Suppressor macrophage treated with lipopolysaccharide for 4 hours (primary cell): ENCODE measurements around the gene DONSON.
A peak's percentile ranks its signal among the peaks of the same experiment; 100 is the strongest.

Experiments
- DNase-seq: peaks from one replicate; pipeline ENCODE4 v3.0.0-alpha.2; 2020

DONSON gene

DNA sequence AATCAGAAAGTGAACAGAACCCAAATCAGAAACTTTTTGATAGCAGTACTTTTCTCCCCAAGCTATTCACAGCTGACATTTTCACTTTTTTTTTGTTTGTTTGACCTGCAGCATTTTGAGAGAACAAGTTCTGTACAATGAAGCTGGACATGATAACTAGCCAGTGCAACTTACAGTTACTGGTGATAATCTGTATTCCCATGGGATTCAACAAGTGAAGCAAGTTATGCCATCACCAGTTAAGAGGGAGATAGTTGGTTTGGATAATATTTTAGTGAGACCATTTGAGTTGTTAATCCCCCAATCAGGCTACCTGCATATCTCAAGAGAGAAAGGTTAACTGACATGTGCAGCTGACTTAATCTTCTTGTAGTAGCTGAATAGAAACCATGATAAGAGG, 27.5 kb downstream of the DONSON start:
- no peak for DNase-seq

DNA sequence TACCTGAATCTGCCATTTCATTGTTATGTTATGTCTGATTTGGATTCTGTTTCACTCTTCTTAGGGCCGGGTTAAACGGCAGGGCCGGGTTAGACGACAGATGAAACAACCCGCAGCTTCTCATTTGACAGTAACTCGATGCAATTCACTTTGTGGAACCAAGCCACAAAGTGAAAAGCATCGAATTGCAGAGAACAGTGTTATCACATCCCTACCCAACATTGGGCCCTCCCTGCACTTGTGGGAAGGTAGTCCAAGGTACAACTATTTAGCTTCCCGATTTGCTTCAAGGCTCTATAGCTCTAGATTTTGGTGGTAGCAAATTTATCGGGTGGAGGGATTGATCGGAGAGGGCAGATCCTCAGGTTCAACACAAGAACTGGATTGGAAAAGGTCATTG, 28.7 kb downstream of the DONSON start:
- DNase-seq, result no peak

DNA sequence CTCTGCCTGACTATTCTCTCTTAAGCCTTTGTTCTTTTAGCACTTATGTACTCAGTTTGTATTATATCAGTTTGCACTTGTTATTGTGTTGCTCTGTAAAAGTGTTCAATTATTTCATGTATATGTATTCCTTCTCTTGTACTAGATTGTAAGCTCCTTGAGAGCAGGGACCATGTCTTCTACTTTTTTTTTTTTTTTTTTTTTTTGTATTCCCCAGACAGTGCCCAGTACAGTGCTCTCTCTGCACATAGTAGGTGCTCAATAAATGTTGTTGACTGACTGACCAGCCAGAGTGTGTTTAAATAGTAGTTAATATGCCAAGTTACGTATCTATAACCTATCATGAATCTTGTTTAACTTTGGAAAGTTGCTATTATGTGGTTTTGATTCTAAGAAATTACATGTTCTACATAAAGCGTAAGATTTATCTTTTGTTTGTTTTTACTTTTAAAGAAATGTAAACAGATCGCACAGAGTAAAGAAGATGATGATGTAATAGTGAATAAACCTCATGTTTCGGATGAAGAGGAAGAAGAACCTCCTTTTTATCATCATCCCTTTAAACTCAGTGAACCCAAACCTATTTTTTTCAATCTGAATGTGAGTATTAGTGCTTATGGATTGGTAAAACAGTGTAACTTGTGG, 29.6 kb downstream of the DONSON start:
- DNase-seq, result no peak

DNA sequence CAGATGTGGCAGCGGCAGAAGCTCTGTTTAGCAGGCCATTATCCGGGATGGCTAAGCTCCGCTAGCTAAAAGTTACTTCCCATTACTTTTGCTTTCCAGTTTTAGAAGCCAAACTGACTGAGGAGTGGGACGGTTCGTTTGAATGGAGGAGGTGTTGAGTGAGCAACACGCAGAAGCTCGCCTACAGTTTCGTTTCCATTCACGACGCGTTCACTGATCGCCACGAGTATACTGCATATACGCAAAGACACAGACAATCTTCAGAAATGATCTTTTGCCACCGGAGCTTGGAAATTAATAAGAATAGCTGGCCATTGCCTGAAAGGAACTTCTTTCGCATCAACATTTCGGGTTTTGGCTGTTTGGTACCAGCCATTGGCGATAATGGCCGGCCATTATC, 31.0 kb downstream of the DONSON start:
- DNase-seq, result no peak

DNA sequence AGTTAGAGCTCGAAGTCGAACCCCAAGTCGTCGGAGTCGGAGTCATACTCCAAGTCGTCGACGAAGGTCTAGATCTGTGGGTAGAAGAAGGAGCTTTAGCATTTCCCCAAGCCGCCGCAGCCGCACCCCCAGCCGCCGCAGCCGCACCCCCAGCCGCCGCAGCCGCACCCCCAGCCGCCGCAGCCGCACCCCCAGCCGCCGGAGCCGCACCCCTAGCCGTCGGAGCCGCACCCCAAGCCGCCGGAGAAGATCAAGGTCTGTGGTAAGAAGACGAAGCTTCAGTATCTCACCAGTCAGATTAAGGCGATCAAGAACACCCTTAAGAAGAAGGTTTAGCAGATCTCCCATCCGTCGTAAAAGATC, 33.5 kb downstream of the DONSON start:
- no peak for DNase-seq

DNA sequence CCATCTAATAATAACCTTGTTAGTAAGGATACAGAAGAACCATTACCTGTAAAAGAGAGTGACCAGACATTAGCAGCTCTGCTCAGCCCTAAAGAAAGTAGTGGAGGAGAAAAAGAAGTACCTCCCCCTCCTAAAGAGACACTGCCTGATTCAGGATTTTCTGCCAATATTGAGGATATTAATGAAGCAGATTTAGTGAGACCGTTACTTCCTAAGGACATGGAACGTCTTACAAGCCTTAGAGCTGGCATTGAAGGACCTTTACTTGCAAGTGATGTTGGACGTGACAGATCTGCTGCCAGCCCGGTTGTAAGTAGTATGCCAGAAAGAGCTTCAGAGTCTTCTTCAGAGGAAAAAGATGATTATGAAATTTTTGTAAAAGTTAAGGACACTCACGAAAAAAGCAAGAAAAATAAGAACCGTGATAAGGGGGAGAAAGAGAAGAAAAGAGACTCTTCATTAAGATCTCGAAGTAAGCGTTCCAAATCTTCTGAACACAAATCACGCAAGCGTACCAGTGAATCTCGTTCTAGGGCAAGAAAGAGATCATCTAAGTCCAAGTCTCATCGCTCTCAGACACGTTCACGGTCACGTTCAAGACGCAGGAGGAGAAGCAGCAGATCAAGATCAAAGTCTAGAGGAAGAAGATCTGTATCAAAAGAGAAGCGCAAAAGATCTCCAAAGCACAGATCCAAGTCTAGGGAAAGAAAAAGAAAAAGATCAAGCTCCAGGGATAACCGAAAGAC, 34.1 kb downstream of the DONSON start:
- DNase-seq, result no peak

DNA sequence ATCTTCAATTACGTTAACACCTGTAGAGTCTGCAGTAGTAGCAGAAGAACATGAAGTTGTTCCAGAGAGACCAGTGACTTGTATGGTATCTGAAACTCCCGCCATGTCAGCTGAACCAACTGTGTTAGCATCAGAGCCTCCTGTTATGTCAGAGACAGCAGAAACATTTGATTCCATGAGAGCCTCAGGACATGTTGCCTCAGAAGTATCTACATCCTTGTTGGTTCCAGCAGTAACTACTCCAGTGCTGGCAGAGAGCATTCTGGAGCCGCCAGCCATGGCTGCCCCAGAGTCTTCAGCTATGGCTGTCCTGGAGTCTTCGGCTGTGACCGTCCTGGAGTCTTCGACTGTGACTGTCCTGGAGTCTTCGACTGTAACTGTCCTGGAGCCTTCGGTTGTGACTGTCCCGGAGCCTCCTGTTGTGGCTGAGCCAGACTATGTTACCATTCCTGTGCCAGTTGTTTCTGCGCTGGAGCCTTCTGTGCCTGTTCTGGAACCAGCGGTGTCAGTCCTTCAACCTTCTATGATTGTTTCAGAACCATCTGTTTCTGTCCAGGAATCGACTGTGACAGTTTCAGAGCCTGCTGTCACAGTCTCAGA, 35.4 kb downstream of the DONSON start:
- DNase-seq, result no peak

DNA sequence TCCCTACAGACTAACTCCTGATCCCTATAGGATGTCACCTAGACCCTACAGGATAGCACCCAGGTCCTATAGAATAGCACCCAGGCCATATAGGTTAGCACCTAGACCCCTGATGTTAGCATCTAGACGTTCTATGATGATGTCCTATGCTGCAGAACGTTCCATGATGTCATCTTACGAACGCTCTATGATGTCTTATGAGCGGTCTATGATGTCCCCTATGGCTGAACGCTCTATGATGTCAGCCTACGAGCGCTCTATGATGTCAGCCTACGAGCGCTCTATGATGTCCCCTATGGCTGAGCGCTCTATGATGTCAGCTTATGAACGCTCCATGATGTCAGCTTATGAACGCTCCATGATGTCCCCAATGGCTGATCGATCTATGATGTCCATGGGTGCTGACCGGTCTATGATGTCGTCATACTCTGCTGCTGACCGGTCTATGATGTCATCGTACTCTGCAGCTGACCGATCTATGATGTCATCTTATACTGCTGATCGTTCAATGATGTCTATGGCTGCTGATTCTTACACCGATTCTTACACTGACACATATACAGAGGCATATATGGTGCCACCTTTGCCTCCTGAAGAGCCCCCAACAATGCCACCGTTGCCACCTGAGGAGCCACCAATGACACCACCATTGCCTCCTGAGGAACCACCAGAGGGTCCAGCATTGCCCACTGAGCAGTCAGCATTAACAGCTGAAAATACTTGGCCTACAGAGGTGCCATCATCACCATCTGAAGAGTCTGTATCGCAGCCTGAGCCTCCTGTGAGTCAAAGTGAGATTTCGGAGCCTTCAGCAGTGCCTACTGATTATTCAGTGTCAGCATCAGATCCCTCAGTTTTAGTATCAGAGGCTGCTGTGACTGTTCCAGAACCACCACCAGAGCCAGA, 36.1 kb downstream of the DONSON start:
- DNase-seq, result peak; percentile 39

DNA sequence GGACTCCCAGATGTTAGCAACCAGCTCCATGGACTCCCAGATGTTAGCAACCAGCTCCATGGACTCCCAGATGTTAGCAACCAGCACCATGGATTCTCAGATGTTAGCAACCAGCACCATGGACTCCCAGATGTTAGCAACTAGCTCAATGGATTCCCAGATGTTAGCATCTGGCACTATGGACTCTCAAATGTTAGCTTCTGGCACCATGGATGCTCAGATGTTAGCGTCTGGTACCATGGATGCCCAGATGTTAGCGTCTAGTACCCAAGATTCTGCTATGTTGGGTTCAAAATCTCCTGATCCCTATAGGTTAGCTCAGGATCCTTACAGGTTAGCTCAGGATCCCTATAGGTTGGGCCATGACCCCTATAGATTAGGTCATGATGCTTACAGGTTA, 36.8 kb downstream of the DONSON start:
- DNase-seq, result no peak

DNA sequence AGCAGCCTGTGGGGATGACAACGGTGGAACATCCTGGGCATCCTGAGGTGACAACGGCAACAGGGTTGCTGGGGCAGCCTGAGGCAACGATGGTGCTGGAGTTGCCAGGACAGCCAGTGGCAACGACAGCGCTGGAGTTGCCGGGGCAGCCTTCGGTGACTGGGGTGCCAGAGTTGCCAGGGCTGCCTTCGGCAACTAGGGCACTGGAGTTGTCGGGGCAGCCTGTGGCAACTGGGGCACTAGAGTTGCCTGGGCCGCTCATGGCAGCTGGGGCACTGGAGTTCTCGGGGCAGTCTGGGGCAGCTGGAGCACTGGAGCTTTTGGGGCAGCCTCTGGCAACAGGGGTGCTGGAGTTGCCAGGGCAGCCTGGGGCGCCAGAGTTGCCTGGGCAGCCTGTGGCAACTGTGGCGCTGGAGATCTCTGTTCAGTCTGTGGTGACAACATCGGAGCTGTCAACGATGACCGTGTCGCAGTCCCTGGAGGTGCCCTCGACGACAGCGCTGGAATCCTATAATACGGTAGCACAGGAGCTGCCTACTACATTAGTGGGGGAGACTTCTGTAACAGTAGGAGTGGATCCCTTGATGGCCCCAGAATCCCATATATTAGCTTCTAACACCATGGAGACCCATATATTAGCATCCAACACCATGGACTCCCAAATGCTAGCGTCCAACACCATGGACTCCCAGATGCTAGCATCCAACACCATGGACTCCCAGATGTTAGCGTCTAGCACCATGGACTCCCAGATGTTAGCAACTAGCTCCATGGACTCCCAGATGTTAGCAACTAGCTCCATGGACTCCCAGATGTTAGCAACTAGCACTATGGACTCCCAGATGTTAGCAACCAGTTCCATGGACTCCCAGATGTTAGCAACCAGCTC, 37.5 kb downstream of the DONSON start:
- no peak for DNase-seq

DNA sequence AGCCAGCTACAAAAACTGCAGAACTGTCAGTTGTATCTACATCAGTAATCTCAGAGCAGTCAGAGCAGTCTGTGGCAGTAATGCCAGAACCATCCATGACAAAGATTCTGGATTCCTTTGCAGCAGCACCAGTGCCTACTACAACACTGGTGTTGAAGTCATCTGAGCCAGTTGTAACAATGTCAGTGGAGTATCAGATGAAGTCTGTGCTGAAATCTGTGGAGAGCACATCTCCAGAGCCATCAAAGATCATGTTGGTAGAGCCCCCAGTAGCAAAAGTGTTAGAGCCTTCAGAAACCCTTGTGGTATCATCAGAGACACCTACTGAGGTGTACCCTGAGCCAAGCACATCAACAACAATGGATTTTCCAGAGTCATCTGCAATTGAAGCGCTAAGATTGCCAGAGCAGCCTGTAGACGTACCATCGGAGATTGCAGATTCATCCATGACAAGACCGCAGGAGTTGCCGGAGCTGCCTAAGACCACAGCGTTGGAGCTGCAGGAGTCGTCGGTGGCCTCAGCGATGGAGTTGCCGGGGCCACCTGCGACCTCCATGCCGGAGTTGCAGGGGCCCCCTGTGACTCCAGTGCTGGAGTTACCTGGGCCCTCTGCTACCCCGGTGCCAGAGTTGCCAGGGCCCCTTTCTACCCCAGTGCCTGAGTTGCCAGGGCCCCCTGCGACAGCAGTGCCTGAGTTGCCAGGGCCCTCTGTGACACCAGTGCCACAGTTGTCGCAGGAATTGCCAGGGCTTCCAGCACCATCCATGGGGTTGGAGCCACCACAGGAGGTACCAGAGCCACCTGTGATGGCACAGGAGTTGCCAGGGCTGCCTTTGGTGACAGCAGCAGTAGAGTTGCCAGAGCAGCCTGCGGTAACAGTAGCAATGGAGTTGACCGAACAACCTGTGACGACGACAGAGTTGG, 38.4 kb downstream of the DONSON start:
- no peak for DNase-seq

DNA sequence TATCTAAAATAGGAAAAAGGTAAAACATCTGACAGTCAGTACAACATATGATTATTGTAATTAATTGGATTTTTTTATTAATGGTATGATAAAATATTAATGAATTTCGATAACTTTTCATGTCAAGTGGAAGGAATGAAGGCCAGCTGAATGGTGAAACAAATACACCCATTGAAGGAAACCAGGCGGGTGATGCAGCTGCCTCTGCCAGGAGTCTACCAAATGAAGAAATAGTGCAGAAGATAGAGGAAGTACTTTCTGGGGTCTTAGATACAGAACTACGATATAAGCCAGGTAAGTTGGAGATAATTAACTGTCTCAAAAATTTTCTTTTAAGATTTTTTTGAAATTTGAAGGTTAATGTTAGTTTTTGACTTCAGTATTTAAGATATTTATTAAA, 42.4 kb downstream of the DONSON start:
- DNase-seq, result peak; percentile 52

DNA sequence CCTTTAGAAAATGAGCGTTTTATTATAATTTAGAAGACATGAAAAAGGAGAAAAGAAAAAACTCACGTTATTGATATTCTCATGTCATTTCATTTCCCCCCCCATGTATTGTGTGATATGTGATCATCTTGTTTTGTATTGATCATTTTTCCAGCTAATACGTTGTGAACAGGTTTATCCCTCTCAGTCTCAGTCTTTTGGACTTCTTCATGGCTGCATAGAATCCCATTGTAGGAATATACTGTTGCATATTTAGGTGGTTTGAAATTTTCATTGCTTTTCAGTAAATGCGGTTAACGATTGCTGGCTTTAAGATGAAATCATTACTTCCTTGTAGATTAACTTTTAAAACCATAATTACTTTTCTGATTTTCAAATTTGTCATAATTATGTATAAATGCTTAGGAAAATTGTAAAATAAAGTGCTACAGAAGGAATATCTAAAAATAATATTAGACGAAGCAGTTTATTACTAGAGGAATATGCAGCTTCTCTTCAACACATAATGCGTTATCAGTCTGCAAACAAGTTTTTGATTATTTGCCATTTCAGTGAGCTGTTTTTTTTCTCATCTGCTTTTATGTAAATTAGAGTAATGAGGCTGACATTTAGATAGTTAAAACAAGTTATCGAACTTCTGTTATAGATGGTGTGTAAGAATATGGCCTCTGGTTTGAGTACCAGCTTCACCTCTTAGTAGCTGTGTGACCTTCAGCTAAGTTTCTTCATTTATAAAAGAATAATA, 43.9 kb downstream of the DONSON start:
- DNase-seq, result no peak

DNA sequence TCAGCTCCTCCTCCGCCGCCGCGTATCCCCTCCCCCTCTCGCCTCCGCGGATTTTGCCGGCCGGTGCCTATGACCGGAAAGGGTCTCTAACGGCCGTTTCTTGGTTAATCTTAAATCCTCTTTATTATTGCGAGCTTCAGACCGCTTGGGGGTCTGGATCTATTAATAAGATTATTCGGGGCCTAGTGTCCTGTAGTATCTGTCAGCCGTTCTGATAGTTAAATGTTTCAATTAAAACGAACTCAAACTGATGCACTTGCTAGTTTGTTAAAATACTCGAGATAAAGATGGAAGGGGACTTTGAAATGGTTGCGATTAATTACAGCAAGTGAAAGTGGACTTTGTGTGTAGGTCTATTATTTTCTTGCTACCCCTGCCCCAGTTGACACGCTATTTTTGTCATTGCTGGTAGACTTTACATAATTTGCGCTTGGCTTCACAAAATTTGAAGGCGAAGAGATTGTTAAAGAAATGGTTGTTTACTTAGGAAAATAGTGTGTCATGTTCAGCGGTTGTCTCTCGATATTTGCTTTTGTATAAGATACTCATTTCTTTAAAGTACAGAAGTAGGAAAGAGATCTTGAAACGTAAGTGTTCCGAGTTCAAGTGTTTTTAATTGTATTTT, 44.9 kb downstream of the DONSON start:
- DNase-seq, result peak; percentile 78

DNA sequence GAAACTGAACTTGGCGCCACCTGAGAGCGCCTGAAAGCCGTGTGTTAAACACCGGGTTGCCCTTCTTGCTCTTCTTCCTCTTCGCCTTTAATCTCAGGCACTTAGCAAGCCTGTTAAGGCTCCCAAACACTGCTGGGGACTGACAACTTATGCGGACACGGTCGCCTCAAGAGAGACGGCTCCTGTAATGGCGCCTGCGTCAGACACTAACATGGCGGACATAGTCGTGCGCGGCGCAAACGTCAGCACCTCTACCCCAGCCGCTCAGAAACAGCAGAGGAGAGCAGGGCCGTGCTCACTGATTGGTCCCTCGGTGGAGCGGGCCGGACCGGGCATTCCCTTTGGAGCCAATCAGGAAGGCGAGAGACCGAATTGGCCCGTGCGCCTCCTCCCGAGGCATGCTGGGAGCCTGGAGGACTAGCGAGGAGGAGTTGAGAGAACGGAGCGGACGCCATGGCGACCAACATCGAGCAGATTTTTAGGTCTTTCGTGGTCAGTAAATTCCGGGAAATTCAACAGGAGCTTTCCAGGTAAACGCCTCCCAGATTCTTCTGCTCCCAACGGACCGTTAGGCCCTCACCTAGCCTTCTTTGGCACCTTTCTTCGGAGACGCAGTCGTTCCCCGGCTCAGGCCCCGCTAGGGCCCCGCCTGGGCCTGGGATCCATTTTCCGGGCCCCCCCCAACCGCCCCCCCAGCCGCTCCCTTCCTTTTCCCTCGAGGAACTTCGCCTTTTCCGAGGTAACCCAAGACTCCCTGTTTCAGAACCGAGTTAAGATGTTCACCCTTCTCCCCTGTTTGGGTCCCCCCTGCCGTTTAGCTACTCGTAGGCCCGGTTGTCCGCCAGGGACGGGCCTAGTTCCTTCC, 45.6 kb downstream of the DONSON start, which contains the start of gene SON:
SON (plus strand) TSS at position 399 of the 865 bp plus-strand sequence; CDS start at position 454, 55 bp downstream.
- peak; percentile 99 for DNase-seq

DNA sequence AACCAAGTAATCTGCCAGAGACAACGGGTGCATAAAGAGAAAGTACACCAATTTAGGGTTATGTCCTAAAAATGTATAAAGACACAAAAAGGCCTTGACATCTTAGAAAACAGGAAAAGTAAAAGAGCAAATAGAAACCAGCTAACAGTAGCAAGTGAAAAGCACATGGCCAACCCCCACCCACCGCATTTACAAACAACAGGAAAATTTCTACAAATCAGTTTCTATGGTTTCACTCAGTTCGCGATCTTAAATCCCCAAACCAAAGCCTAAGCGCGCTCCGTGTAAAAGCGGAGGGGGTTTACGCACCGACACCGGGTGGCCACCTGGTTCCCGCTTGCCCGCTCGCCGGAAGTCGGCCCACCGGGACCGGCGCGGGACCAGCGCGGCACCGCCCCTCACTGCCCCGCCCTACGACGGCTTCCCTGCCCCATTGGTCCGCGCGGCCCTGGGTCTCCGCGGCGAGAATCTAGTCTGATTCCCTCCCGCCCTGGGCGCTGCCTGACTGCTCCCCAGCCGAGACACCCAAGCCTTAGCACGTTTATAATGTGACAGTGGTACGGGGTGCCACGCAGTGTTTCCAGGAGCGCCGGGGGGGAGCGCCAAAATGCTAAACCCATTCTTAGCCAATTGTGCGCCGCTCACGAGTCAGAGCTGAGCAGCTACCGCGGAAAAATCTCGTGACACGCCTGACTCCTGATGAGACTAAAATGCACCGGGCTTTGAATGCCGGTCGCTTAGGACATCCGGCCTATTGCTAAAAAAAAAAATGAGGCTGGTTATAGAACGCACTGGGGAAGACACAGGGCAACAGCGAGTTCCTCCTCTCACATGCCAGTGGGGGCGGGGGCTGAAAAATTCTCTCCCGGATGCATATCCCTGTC, 46.5 kb downstream of the DONSON start, which contains the start of gene GART:
GART (minus strand) TSS at position 362 of the 884 bp plus-strand sequence. CDS start 2,802 bp downstream, outside the sequence.
- peak; percentile 84 for DNase-seq

DNA sequence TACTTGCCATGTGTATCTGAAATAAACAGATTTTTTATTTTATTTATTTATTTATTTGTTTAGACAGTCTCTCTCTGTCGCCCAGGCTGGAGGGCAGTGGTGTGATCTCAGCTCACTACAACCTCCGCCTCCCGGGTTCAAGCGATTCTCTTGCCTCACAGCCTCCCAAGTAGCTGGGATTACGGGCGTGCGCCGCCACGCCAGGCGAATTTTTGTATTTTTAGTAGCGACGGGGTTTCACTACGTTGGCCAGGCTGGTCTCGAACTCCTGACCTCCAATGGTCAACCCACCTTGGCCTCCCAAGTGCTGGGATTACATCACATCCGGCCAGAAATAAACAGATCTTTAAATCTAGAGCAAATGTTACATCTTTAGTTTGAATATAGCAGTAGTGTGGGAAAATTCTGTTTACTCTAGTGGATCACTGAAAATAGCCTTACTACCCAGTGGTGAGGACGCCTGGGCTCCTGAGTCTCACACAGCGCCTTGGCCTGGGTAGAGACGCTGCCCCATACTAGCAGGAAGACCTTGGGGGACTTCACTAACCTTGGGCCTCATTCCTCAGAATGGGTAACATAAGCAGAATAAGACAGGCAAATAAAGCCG, 47.3 kb downstream of the DONSON start:
- DNase-seq, result no peak
